ENCODE measurements around the gene SLC39A11.
"Not testable (repeated sequence)": the region's sequence is repeated elsewhere in the genome, so short reads cannot be mapped to it uniquely, and the experiment has no call there.

Gene SLC39A11

DNA sequence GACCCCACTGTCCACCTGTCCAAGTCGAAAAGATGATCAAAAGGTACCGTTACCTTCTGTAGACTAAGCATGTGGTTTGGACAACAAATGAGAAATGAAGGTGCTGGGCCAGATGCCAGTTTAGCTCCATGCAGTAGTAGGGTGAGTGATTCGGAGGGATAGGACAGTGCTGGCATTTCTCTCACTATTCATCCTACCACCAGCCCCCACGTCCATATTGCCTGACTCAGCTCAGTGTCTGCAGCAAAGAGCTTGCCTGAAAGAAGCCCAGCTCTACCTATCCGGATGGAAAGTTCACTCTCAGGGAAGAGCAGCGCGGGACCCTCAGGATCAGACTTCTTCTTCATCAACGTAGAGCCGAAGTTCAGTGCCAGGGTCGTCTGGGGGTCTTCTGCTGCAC is 145.0 kb downstream of the SLC39A11 start:
- no peak for DNase-seq (ENCODE audit: low spot score)

DNA sequence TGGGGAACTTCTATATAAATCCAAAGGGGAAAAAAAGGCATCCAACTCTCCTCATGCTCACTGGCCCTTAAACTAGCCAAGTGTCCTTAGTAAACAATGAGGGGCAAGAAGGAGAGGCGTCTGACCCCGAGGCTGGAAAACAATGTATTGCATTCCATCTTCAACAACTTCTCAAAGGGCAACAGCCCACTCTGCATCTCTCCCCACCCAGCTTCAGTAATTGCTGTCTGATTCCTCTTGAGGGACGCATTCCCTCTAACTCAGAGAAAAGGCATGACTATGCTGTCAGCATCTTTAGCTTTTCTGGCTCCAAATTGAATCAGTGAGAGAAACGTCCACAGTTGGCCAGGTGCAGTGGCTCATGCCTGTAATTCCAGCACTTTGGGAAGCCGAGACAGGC is 145.8 kb downstream of the SLC39A11 start:
- DNase-seq (ENCODE audit: low spot score), result no peak

DNA sequence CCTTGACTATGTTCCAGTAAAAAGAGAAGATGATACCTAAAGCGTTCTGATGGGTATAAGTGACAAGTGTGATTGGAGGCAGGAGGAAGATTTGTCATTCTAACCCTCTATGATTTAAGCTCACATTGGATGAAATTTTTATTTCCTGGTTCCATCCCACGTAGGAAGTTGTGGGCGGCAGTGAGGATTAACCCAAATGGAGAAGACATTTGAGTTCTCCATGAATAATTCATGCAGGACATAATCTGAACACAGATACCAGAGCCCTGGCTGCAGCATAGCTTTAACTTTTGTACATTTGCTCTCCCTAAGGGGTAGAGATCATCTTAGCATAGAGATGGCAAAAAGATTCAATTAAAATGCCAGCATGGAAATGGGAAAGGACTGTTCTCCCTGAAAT is 146.3 kb downstream of the SLC39A11 start:
- no peak for DNase-seq (ENCODE audit: low spot score)

DNA sequence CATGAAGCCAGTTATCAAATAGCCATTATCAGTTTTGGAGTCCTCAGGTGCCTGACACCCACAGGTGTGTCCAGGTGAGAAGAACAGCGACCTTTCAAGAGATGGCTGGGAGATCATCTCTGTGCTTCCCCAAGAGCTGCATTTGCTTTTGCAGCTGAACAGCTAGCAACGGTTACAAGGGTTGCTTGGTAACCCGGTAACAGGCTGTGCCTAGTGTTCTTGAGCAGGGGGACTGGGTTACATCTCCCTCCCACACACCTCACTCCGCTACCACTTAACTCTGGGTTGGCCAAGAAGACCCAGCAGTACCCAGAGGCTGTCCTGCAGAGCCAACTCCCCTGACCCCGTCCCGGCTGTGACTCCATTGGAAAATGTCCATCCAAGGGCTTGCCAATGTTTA is 147.0 kb downstream of the SLC39A11 start:
- DNase-seq (ENCODE audit: low spot score), result no peak

DNA sequence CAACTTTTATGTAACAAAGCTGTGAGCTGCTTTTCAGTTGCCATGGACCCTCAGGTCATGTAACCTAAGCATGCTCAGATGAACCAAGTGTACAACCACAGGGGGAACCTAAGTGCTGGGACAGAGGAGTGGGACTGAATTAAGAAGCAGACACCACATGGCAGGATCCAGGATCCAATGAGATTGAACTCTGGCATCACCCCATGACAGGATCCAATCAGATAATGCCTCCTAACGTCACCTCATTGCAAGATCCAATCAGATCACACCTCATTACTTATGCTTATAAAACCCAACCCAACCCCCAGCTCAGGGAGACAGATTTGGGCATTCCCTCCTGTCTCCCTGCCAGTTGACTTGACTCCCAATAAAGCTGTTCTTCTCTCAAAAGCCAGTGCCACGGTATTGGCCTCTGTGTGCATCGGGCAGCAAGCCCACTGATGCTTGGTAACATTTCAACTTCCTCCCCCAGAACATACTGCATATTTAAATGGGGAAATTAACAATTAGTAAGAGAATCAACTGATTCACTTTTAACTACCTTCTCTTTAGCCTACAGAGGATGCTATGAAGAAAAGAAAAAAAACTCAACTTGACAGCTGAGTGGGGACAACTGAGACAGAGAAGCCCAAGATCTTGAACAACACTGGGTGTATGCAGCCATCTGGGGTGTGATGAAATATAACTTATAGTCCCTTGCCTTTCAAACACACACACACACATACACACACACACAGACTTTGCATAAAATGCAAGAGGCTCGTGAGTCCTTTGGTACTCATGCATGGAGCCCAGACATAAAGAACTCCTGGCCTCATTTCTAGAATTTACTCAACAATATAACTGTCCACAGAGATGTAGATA is 148.4 kb downstream of the SLC39A11 start:
- peak; percentile 70 for DNase-seq (ENCODE audit: low spot score)

DNA sequence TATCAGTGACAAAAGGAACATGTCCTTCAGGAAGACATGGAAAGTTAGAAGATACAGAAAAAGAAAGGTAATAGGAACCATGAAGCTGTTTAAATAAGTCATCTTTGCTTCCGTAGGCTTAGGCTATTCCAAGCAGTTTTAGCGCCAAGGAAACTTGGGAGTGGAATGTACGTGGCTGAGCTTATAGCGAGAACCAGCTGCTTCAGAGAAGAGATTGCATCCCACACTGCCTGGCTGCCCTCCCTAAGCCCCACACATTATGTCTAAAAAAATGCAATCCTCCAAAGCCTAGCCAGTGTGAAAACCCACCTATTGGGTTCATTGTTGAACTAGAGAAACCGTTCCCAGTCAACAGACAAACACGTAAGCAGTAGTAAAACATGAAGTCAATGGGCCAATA is 149.9 kb downstream of the SLC39A11 start:
- peak; percentile 66 for DNase-seq (ENCODE audit: low spot score)

DNA sequence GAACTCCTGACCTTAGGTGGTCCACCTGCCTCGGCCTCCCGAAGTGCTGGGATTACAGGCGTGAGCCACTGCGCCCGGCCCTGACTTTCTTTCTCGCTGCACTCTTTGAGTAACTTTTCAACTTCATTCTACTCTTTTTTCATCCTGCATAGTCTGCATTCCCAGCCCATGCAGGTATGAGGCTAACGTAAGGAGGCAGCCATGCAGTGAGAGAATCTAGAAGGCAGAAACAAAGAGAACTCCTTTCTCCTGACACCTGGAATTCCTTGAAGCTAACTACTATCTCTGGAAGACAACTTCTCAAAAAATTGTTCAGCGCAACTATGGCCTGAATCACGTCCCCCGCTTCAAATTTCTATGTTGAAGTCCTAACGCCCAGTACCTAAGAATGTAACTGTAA is 152.0 kb downstream of the SLC39A11 start:
- no peak for DNase-seq (ENCODE audit: low spot score)

DNA sequence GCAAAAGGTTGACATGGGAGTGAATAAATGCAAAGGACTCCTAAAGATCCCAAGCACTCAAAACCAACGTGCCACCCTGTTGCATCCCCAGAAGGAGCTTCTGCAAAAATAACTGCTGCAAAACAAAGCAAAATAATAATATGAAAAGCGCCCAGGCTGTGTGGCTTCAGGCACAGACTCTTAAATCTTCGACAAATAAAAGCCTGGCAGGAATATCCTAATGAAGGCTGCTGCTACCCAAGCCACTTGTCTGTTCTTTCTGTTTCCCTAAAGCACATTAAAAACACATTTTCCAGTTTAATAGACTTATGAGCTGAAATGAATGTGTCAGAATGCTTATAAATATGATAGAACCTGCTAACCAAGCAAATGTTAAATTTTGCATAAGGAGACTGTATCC is 154.0 kb downstream of the SLC39A11 start:
- no peak for DNase-seq (ENCODE audit: low spot score)

DNA sequence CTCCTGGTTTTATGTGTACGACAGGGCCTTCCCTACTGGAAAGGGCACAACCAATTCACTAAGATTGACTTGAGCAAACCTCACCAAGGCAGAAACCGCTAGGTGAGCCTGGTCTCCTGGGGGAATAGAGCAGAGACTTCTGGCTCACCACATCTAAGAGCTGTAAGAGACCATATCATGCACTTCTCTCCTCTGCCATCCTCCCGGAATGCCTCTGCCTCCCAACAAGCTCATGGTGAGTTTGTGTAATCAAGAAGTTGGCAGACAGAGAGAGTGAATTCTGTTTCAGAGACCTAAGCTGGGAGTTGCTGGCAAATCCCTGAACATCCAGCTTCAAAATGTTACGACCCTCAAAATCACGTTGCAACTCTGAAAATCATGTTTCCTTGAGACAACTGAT is 154.8 kb downstream of the SLC39A11 start:
- no peak for DNase-seq (ENCODE audit: low spot score)

DNA sequence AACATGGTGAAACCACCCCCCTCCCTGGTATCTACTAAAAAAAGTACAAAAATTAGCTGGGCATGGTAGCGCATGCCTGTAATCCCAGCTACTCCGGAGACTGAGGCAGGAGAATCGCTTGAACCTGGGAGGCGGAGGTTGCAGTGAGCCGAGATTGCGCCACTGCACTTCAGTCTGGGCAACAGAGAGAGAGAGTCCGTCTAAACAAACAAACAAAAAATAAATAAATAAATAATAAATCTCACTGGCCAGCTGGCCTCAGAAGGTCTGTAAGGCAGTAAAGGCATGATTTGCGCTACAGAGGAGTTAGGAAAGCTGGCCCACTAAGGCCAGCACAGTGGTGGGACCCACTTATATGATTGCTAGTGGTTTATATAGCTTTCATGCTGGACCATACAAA is 155.2 kb downstream of the SLC39A11 start:
- not testable (repeated sequence) for DNase-seq (ENCODE audit: low spot score)

DNA sequence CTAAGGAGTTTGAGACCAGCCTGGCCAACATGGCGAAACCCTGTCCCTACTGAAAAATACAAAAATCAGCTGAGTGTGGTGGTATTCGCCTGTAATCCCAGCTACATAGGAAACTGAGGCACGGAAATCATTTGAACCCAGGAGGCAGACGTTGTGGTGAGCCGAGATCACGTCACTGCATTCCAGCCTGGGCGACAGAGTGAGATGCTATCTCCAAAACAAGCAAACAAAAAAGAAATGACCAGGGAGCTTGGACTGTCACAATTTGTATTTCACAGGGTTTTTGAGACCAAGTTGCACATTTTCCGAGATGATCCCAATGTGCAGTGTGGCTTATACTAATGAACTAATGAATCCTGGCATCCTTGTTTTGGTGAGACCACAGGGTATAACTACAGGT is 156.5 kb downstream of the SLC39A11 start:
- no peak for DNase-seq (ENCODE audit: low spot score)

DNA sequence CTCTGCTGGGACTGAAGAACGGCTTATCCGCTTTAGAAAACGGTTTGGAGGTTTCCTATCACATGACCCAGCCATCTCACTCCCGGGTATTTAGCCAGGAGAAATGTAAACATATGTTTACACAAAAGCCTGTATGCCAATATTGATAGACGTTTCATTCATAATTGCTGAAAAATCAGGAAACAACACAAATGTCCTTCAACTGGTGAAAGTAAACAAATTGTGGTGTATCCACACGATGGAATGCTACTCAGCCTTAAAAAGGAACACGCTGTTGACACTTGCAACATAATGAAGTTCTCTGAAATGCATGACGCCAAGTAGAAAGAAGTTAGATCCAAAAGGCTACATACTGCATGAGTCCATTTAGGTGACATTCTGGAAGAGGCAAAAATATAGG is 157.6 kb downstream of the SLC39A11 start:
- no peak for DNase-seq (ENCODE audit: low spot score)

DNA sequence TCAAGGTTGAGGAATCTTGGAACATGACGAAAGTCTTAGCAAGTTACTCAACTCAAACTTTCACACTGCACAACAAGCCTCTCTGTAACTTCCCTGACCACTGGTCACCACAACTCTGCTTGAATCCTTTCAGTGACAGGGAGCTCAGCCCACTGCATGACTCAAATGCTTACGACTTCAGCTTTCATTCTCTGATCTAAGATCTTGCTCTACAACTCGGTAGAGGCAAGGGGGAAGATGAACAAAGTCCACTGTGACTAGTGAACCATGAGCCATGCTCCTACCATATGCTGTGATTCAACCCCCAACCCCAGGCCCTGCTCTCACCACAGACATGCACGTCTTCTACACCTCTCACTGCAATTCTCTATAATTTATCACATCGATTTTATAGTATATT is 160.9 kb downstream of the SLC39A11 start:
- no peak for DNase-seq (ENCODE audit: low spot score)

DNA sequence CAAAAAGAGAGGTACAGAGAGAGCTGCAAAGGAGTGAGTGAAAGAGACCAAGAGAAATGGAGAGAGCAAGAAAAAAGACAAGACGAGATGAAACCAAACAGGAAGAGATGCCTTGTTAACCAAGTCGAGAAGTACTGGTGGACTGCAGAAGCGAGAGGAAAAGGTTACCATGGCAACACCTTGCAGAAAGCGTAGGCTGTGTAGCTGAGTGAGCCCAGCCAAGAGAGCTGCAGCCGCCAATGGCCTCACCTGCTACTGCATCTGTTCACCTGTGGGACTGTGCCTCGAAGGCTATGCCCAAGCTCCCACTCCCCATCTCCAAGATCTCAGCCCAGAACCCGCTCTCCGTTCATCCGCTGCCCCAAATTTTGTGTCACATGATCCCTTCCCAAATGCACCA is 161.3 kb downstream of the SLC39A11 start:
- no peak for DNase-seq (ENCODE audit: low spot score)

DNA sequence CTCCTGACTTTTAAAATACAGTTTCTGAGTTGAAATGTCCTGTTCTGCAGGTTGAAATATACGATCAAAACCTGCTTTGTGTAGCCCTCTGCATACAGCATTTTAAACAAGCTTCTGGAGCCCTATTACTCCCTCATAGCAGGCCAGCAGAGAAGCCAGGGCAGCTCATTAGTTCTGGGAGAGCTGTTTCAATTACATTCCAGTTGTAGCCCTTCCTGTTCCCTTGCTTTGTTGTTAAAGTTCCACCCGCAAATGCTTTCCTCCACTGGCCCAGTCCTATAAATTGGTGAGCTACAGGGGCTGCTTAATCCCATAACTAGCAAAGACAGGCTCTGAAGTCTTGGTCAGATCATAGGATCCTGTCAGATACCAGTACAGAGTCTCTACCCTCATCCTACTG is 162.5 kb downstream of the SLC39A11 start:
- no peak for DNase-seq (ENCODE audit: low spot score)

DNA sequence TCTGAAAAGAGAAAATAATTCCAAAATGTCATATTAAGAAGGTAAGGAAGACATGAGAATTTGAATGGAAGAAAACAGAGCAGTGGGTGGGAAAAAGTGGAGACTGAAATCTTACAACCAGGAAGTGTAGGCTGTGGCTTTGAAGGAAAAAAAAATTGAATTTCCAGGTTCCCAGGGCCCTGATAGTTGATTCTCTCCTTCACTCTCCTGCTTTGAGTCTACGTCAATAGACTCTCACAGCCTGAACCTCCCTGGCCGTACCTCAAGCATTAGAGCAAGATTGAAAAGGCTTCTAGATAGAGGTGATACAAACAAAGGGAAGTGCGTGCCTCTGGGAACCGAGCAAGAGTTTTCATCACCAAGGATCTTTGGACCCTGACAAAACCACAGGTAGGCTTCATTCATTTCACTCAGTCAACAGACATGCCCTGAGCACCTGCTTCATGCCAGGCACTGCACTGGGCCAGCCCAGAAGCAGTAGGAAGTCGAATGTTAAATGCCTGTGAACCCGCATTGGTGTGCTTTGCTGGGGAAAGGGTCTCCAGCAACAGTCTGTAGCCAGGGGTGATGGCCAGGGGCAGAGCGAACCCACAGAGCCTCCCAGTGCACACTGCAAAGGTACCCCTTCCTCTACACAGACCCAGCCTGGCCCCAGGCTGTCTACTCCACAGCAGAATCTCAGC is 163.9 kb downstream of the SLC39A11 start:
- no peak for DNase-seq (ENCODE audit: low spot score)

DNA sequence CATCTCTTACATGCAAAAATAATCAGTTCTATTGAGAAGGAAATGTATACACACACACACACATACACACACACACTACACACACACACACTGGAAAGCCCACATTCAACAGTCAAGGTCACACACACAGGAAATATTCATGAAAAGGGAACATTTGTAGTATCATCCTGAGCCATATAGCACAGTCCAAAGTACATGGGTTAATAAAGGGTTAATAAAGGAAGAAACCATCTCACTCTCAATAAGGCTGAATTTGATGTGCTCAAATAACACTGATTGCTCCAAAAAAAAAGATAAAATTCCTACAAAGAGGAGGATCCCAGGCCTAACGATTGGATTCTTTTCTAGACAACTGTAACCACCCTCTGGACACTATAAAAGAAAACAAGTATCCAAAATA is 164.7 kb downstream of the SLC39A11 start:
- no peak for DNase-seq (ENCODE audit: low spot score)

DNA sequence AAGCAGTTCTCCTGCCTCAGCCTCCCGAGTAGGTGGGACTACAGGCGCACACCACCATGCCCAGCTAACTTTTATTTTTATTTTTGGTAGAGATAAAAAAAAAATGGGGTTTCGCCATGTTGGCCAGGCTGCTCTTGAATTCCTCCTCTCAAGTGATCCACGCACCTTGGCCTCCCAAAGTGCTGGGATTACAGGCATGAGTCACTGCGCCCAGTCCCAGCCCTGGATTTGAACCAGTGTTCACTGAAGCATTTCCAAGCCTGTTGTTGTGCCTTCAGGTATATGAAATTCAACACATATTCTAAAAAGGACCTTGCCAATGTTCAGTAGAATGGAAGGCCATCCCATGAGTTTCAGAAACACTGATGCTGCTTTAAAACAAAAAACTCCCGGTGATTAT is 165.3 kb downstream of the SLC39A11 start:
- no peak for DNase-seq (ENCODE audit: low spot score)

DNA sequence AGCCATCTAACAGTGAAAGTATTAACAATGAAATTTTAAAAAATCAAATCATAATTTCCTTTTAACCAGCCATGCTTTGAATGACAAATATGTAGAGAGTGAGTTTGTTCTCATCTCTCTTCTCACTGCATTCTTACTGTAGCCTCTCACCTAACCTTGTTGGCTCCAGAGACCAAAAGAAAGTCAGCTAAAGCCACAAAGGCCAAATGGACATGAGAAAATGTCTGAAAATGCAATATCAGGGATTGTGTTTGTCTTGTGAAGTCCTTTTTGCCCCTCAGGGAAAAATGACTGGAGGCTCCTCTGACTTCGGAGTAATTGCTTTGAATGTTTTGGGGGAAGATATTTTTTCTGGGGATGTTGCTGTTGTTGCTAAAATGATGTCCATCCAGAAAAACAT is 166.3 kb downstream of the SLC39A11 start:
- DNase-seq (ENCODE audit: low spot score), result no peak

DNA sequence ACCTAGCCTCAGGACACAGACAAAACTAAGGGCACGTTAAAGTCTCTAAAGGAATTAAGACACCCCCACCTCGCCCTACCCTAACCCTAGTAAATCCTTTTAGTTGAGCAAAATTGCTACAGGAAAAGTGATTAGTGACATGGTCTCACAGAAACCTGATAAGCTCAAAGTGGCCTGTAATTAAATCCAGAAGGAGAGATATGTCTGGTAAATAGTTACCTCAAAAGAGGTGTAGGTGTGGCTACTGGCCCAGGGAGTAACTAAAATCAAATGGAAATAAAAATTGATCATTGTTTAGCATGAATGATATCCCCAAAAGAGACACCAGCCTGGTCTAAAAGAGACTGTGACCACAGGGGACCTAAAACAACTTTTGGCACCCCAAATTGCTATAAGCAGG is 168.3 kb downstream of the SLC39A11 start:
- no peak for DNase-seq (ENCODE audit: low spot score)

DNA sequence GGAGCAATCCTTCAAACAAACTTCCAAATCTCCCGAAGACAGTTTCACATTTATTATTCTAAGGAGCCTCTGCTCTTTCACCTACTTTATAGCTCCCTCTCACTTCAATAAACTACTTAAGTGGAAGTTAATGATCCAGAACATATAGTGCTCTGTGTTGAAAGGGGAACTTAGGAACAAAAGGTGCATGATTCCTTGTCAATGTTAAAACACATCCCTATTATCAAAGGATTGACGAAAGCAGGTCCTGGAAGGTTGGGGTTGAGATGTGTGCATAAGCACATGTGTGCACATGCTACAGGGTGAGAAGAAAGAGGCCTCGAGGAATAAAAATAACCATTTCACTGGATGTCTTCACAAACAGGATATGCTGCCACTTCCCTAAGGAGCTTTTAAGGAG is 170.3 kb downstream of the SLC39A11 start:
- no peak for DNase-seq (ENCODE audit: low spot score)

DNA sequence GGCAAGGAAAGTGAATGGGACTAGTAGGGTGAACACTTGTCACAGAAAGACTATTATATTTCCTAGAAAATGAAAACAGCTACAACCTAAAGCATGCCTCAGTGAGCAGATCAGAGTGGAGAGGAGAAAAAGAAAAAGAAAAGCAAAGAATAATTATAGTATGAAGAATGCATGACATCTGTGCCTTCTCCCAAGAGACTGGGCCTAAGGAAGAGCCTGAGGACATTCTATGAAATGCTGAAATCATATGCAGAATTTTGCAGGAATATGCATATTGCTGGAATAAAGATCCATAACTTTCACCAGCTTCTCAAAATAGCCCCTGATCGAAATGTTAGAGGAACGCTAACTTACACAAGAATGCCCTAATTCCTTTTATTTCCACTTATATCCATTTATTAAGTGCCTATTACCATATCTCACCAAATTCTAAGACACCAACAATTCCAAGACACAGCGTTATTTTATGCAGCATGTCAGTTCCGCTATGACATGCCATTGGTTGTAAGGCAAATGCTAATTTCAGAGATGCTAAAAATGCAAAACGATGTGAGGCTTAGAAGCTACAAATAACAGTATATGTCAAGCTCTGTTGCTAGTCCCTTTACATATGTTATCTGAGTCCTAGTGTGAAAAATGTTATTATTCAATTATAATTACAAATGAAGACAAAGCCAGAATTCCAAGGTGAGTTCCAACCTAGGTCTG is 171.0 kb downstream of the SLC39A11 start:
- DNase-seq (ENCODE audit: low spot score), result no peak

DNA sequence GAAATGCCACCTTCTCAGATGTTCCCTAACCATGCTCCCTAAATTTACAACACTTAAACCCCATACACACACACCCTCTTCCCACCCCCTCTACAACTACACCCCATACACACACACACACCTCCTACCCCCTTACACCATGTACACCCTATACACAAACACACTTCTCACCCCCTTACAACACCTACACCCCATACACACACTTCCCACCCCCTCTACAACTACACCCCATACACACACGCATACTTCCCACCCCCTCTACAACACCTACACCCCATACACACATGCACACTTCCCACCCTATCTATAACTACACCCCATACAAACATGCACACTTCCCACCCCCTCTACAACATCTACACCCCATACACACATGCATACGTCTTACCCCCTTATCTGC is 172.0 kb downstream of the SLC39A11 start:
- no peak for DNase-seq (ENCODE audit: low spot score)
